ENCODE data around the gene DDX52. TPM values are rescaled to one million over a fixed set of nuclear protein-coding genes. Genes with fewer than 3 reads are reported as not detected.

The DDX52 gene
- total and polyA plus RNA-seq, 2 of the 13 experiments (the other 11 are each of a cell fraction or from before 2014, with no cell fraction given): 8.9 to 36.1 TPM

DNA sequence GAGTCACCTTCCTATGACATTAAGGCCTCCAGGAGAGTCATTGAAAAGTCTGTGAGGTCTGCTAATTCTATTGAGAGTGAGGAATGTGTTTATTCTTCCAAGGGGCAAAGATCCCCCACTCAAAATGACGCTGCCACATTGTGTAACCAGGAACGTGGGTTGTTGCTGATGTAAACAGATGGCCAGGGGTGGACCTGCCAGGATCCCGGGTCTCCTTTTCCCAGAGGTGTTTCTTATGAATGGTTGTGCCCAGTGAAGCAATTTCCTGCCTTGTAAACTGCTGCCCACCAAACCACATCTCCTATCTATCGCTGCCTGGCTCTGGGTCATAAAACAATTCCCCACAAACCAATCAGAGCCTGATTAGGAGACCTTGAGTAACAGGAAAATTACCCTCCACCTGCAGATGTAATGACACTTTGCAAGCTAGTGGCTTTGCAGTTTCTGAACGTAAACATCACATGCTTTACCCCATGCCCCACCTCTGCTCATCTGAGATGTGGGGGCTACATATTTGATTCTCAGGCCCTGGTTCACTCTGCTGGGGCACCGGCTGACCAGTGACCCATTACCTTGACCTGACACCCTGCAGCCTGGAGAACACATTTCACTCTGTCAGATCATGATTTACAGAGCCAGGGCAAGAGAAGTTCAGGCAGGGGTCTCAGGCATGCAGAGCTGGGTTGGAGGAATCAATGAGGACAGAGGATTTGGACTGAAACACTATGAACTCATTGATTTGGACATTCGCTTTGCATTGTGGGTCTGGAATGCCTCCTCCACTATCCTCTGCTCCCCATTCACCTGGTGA, 33.1 kb upstream of the DDX52 start (continued):
- TF ChIP-seq, protein P1, sequence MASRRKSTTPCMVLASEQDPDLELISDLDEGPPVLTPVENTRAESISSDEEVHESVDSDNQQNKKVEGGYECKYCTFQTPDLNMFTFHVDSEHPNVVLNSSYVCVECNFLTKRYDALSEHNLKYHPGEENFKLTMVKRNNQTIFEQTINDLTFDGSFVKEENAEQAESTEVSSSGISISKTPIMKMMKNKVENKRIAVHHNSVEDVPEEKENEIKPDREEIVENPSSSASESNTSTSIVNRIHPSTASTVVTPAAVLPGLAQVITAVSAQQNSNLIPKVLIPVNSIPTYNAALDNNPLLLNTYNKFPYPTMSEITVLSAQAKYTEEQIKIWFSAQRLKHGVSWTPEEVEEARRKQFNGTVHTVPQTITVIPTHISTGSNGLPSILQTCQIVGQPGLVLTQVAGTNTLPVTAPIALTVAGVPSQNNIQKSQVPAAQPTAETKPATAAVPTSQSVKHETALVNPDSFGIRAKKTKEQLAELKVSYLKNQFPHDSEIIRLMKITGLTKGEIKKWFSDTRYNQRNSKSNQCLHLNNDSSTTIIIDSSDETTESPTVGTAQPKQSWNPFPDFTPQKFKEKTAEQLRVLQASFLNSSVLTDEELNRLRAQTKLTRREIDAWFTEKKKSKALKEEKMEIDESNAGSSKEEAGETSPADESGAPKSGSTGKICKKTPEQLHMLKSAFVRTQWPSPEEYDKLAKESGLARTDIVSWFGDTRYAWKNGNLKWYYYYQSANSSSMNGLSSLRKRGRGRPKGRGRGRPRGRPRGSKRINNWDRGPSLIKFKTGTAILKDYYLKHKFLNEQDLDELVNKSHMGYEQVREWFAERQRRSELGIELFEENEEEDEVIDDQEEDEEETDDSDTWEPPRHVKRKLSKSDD (CRISPR knock-in tag; IDR thresholded peaks at IDR 0.05; ENCODE audit: low read depth): 0 out of 2 replicates have a peak, but pooled peaks have one; percentile 30
- TF ChIP-seq ZNF207 (IDR thresholded peaks at IDR 0.05; ENCODE audit: borderline replicate concordance): no peak
- no peak for TF ChIP-seq SNRNP70 (IDR thresholded peaks at IDR 0.05; ENCODE audit: low read depth, low read length)
- TF ChIP-seq, protein P2, sequence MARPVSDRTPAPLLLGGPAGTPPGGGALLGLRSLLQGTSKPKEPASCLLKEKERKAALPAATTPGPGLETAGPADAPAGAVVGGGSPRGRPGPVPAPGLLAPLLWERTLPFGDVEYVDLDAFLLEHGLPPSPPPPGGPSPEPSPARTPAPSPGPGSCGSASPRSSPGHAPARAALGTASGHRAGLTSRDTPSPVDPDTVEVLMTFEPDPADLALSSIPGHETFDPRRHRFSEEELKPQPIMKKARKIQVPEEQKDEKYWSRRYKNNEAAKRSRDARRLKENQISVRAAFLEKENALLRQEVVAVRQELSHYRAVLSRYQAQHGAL (CRISPR knock-in tag; IDR thresholded peaks at IDR 0.05; ENCODE audit: not compliant biosample characterization): no peak
- no peak for TF ChIP-seq ATF7-NPFF (CRISPR knock-in tag; IDR thresholded peaks at IDR 0.05; ENCODE audit: low read depth)
- TF ChIP-seq ZNF776 (CRISPR knock-in tag; IDR thresholded peaks at IDR 0.05): no peak
- TF ChIP-seq XRCC5 (optimal IDR thresholded peaks at IDR 0.05; ENCODE audit: low read length): peak; percentile 15
- TF ChIP-seq ZNF160 (CRISPR knock-in tag; IDR thresholded peaks at IDR 0.05): no peak
- TF ChIP-seq ZNF569 (CRISPR knock-in tag; IDR thresholded peaks at IDR 0.05; ENCODE audit: borderline replicate concordance): no peak
- TF ChIP-seq ZMYM3 (CRISPR knock-in tag; IDR thresholded peaks at IDR 0.05): no peak
- TF ChIP-seq GLMP (CRISPR knock-in tag; IDR thresholded peaks at IDR 0.05; ENCODE audit: borderline replicate concordance): no peak
- no peak for TF ChIP-seq MXD3 (CRISPR knock-in tag; IDR thresholded peaks at IDR 0.05)
- peak; percentile 83 for TF ChIP-seq HOXA9 (CRISPR knock-in tag; IDR thresholded peaks at IDR 0.05; ENCODE audit: borderline replicate concordance)
- TF ChIP-seq XBP1 (CRISPR knock-in tag; IDR thresholded peaks at IDR 0.05): no peak
- no peak for TF ChIP-seq ZBTB42 (CRISPR knock-in tag; IDR thresholded peaks at IDR 0.05)
- TF ChIP-seq TEAD2 (CRISPR knock-in tag; IDR thresholded peaks at IDR 0.05): no peak

Data from HepG2 (cell line).